HG02884 (cell line): ENCODE data around the gene DEPP1.

Experiments used
- ATAC-seq: cut with Tn5 transposase; IDR thresholded peaks from one replicate; pipeline ENCODE4 v1.9.1; 2021; ENCODE audit warnings: mild to moderate bottlenecking, moderate library complexity; ENCODE audit not compliant: unreplicated experiment

The DEPP1 gene

GRCh38 chr10:44968091-44968490 is 10.5 kb downstream of the DEPP1 start:
- ATAC-seq: no peak

- ATAC-seq: no peak
Observed at GRCh38 chr10:44967616-44968015, 11.0 kb downstream of the DEPP1 start.

- ATAC-seq: no peak
Observed at GRCh38 chr10:44966816-44967509, 11.6 kb downstream of the DEPP1 start.

GRCh38 chr10:44966129-44966815 is 12.3 kb downstream of the DEPP1 start:
- ATAC-seq: peak; percentile 28

- ATAC-seq: peak; percentile 45
Observed at GRCh38 chr10:44965651-44966097, 12.9 kb downstream of the DEPP1 start.

- ATAC-seq: no peak
Observed at GRCh38 chr10:44965104-44965503, 13.5 kb downstream of the DEPP1 start.

- ATAC-seq: no peak
Observed at GRCh38 chr10:44963772-44964633, 14.6 kb downstream of the DEPP1 start.

- ATAC-seq: no peak
Observed at GRCh38 chr10:44962870-44963738, 15.5 kb downstream of the DEPP1 start.

GRCh38 chr10:44961931-44962750 is 16.5 kb downstream of the DEPP1 start:
- no peak for ATAC-seq

- no peak for ATAC-seq
Observed at GRCh38 chr10:44961230-44961571, 17.4 kb downstream of the DEPP1 start.

GRCh38 chr10:44960482-44961229 is 18.0 kb downstream of the DEPP1 start:
- ATAC-seq: no peak

- ATAC-seq: no peak
Observed at GRCh38 chr10:44960088-44960460, 18.5 kb downstream of the DEPP1 start.

GRCh38 chr10:44959247-44960087 is 19.1 kb downstream of the DEPP1 start, which contains the start of gene RASSF4:
Gene RASSF4 (plus strand): TSS chr10:44959802. CDS start chr10:44970203, 10,401 bp downstream.
- peak; percentile 93 for ATAC-seq

GRCh38 chr10:44958898-44959246 is 19.7 kb downstream of the DEPP1 start:
- ATAC-seq: no peak

- ATAC-seq: no peak
Observed at GRCh38 chr10:44958196-44958897, 20.3 kb downstream of the DEPP1 start.

GRCh38 chr10:44956717-44957706 is 21.6 kb downstream of the DEPP1 start:
- ATAC-seq: no peak
